ENCODE results near the gene RRP12.

The RRP12 gene

DNA sequence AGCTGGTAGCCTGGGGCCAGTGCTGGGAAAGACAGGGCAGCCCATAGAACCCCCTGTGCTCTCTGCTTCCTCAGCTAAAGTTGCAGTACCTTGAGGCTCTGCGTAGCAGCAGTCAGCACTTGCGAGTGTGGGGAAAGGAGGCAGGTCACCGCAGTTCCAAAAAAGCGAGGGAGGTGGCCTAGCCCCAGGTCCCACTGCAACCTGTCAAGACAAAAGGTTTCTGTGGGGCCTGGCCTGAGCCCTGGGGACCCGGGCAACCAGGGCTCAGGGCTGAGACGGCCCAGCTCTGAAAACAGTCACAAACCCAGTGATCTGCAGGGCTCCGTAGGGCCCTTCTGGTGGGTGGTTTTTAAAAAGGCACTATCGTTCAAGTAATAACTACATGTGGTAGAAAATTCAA lies 19.5 kb downstream of the RRP12 start:
- TF ChIP-seq RAD21 (IDR thresholded peaks at IDR 0.05; ENCODE audit: low read depth) (no peak), CREB1 (IDR thresholded peaks at IDR 0.05; ENCODE audit: low read depth) (no peak), TAF1 (IDR thresholded peaks at IDR 0.05; ENCODE audit: low read depth) (no peak), FOXM1 (IDR thresholded peaks at IDR 0.05; ENCODE audit: borderline replicate concordance, low read depth) (no peak), TCF12 (IDR thresholded peaks at IDR 0.05; ENCODE audit: low read depth) (no peak), NFIC (IDR thresholded peaks at IDR 0.05) (no peak), YY1 (IDR thresholded peaks at IDR 0.05; ENCODE audit: low read depth) (no peak), TEAD4 (IDR thresholded peaks at IDR 0.05) (no peak)
- TF ChIP-seq, protein P1, sequence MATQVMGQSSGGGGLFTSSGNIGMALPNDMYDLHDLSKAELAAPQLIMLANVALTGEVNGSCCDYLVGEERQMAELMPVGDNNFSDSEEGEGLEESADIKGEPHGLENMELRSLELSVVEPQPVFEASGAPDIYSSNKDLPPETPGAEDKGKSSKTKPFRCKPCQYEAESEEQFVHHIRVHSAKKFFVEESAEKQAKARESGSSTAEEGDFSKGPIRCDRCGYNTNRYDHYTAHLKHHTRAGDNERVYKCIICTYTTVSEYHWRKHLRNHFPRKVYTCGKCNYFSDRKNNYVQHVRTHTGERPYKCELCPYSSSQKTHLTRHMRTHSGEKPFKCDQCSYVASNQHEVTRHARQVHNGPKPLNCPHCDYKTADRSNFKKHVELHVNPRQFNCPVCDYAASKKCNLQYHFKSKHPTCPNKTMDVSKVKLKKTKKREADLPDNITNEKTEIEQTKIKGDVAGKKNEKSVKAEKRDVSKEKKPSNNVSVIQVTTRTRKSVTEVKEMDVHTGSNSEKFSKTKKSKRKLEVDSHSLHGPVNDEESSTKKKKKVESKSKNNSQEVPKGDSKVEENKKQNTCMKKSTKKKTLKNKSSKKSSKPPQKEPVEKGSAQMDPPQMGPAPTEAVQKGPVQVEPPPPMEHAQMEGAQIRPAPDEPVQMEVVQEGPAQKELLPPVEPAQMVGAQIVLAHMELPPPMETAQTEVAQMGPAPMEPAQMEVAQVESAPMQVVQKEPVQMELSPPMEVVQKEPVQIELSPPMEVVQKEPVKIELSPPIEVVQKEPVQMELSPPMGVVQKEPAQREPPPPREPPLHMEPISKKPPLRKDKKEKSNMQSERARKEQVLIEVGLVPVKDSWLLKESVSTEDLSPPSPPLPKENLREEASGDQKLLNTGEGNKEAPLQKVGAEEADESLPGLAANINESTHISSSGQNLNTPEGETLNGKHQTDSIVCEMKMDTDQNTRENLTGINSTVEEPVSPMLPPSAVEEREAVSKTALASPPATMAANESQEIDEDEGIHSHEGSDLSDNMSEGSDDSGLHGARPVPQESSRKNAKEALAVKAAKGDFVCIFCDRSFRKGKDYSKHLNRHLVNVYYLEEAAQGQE (IDR thresholded peaks at IDR 0.05; ENCODE audit: low read depth), result no peak
- TF ChIP-seq, protein P2, sequence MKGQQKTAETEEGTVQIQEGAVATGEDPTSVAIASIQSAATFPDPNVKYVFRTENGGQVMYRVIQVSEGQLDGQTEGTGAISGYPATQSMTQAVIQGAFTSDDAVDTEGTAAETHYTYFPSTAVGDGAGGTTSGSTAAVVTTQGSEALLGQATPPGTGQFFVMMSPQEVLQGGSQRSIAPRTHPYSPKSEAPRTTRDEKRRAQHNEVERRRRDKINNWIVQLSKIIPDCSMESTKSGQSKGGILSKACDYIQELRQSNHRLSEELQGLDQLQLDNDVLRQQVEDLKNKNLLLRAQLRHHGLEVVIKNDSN (IDR thresholded peaks at IDR 0.05), result no peak

DNA sequence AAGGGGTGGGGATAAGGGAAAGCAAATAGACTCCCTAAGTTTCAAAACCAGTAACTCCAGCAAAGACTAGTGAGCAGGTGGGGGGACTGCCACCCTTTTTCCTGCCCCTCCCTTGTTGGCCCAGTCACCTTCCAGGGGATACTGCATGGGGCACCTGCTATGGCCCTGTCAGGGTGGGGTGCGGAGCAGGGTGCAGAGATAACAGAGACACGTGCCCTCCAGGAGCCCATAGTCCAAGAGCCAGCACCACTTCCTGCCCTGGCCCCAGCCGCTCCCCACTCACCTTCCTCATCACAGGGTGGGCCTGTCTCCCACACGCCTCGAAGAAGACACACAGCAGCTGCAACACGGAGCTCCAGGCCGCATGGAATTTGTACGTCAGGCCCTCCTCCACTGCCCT lies 20.6 kb downstream of the RRP12 start:
- TF ChIP-seq ZBTB7A (IDR thresholded peaks at IDR 0.05; ENCODE audit: low read depth), result no peak
- TF ChIP-seq NFIC (IDR thresholded peaks at IDR 0.05), result no peak
- TF ChIP-seq TEAD4 (IDR thresholded peaks at IDR 0.05), result no peak
- TF ChIP-seq, protein P2 (IDR thresholded peaks at IDR 0.05), result no peak
- no peak for TF ChIP-seq RAD21 (IDR thresholded peaks at IDR 0.05; ENCODE audit: low read depth)
- no peak for TF ChIP-seq CEBPB (IDR thresholded peaks at IDR 0.05)
- TF ChIP-seq TAF1 (IDR thresholded peaks at IDR 0.05; ENCODE audit: low read depth), result no peak
- no peak for TF ChIP-seq CREB1 (IDR thresholded peaks at IDR 0.05; ENCODE audit: low read depth)
- TF ChIP-seq TCF12 (IDR thresholded peaks at IDR 0.05; ENCODE audit: low read depth), result no peak
- no peak for TF ChIP-seq EP300 (IDR thresholded peaks at IDR 0.05; ENCODE audit: borderline replicate concordance)
- no peak for TF ChIP-seq FOXM1 (IDR thresholded peaks at IDR 0.05; ENCODE audit: borderline replicate concordance, low read depth)
- TF ChIP-seq, protein P3, sequence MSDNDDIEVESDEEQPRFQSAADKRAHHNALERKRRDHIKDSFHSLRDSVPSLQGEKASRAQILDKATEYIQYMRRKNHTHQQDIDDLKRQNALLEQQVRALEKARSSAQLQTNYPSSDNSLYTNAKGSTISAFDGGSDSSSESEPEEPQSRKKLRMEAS (IDR thresholded peaks at IDR 0.05), result no peak
- no peak for TF ChIP-seq EGR1 (IDR thresholded peaks at IDR 0.05)
- TF ChIP-seq, protein P1 (IDR thresholded peaks at IDR 0.05; ENCODE audit: low read depth), result no peak
- no peak for TF ChIP-seq YY1 (IDR thresholded peaks at IDR 0.05; ENCODE audit: low read depth)

DNA sequence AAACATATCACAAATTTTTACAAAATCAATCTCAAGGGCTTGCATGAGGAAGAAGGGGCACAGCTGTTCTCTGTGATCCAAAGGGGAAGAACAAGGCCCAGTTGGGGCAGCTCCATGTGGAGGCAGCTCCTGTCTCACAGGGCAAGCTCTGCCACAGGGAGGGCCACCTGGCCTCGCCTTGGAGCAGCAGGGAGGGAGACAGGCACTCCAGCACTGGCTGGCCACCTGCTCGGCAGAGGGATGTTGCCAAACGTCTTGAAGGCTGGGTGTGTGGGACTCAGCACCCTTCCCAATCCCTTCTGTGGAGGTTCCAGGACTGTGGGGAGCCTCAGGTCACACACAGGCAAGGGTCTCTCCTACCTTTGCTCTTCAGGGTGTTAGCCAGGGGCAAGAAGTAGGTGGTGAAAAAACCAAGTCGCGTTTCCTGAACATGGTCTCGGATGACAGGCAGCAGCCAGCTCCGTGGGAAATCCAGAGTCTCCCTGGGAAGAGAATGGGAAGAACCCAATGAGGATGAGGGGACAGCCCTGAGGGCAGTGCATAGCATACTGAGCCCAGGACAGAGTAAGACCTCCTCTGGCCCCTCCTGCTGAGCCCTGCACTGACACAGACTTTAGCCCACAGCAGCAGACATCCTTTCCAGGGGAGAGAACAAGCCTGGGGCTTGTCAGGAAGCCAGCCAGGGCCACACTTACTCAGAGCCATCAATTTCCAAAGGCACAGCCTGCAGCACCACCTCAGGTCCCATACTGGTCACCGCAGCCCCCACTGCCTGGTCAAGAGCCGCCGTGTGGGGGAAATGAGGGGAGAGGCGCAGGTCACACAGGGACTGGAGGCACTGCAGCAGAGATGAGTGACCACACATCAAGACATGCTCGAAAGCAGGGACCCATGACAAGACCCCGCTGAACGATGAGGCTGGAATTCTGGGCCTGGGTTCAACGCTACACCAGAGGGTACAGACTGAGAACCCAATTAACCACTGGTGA lies 21.9 kb downstream of the RRP12 start:
- TF ChIP-seq NFIC (IDR thresholded peaks at IDR 0.05) (no peak), TCF12 (IDR thresholded peaks at IDR 0.05; ENCODE audit: low read depth) (no peak), ZBTB7A (IDR thresholded peaks at IDR 0.05; ENCODE audit: low read depth) (no peak)

DNA sequence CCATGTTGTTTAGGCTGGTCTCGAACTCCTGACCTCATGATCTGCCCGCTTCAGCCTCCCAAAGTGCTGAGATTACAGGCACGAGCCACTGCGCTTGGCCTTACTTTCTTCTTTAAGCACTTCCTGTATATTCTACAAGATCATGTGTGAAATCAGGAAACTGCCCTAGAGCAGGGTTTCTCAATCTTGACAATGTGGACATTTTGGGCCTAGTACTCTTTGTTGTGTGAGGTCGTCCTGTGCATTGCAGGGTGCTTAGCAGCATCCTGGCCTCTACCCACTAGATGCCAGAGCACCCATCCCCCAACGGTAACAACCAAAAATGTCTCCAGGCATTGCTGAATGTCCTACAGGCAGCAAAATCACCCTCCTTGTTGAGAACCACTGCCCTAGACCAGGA lies 24.7 kb downstream of the RRP12 start:
- no peak for TF ChIP-seq CREB1 (IDR thresholded peaks at IDR 0.05; ENCODE audit: low read depth)
- TF ChIP-seq TCF12 (IDR thresholded peaks at IDR 0.05; ENCODE audit: low read depth), result no peak
- TF ChIP-seq, protein P2 (IDR thresholded peaks at IDR 0.05), result no peak
- no peak for TF ChIP-seq FOXM1 (IDR thresholded peaks at IDR 0.05; ENCODE audit: borderline replicate concordance, low read depth)
- TF ChIP-seq EGR1 (IDR thresholded peaks at IDR 0.05), result no peak
- TF ChIP-seq RAD21 (IDR thresholded peaks at IDR 0.05; ENCODE audit: low read depth), result no peak
- no peak for TF ChIP-seq CEBPB (IDR thresholded peaks at IDR 0.05)
- no peak for TF ChIP-seq YY1 (IDR thresholded peaks at IDR 0.05; ENCODE audit: low read depth)
- TF ChIP-seq EP300 (IDR thresholded peaks at IDR 0.05; ENCODE audit: borderline replicate concordance), result no peak
- TF ChIP-seq ZBTB7A (IDR thresholded peaks at IDR 0.05; ENCODE audit: low read depth), result no peak
- TF ChIP-seq TAF1 (IDR thresholded peaks at IDR 0.05; ENCODE audit: low read depth), result no peak
- TF ChIP-seq, protein P1 (IDR thresholded peaks at IDR 0.05; ENCODE audit: low read depth), result no peak
- TF ChIP-seq, protein P3 (IDR thresholded peaks at IDR 0.05), result no peak
- TF ChIP-seq NFIC (IDR thresholded peaks at IDR 0.05), result no peak
- no peak for TF ChIP-seq TEAD4 (IDR thresholded peaks at IDR 0.05)
